HT-29 (cell line): ENCODE results near the gene ADGRL1. TPM values are rescaled to one million over a fixed set of nuclear protein-coding genes. Genes with fewer than 3 reads are reported as not detected.
A peak's percentile ranks its signal among the peaks of the same experiment; 100 is the strongest.
"Not testable (repeated sequence)": the region's sequence is repeated elsewhere in the genome, so short reads cannot be mapped to it uniquely, and the experiment has no call there.

ENCODE experiments used
- DNase-seq: peaks from one replicate; pipeline ENCODE4 v3.0.0-alpha.2; 2015; ENCODE audit warnings: low spot score
- total RNA-seq: library from RNA; depleted of rRNA; stranded (reverse); fragments of >200 nt; shearing (Covaris generic); gene quantifications from 2 replicates; pipeline ENCODE4 v1.2.3, GENCODE V29; 2014

ADGRL1 gene
- total RNA-seq, 1 experiment from 2014 or later = 2.0 TPM

- no peak for DNase-seq
Measured at GRCh38 chr19:14161305-14161704, 44.7 kb downstream of the ADGRL1 start.

GRCh38 chr19:14160017-14160703 lies 45.8 kb downstream of the ADGRL1 start:
- DNase-seq = no peak

GRCh38 chr19:14159059-14159458 lies 46.9 kb downstream of the ADGRL1 start:
- DNase-seq = no peak

GRCh38 chr19:14158276-14159023 lies 47.5 kb downstream of the ADGRL1 start:
- DNase-seq = no peak

GRCh38 chr19:14156971-14157717 lies 48.8 kb downstream of the ADGRL1 start:
- no peak for DNase-seq

GRCh38 chr19:14156122-14156521 lies 49.8 kb downstream of the ADGRL1 start:
- DNase-seq = no peak

GRCh38 chr19:14155371-14155770 lies 50.6 kb downstream of the ADGRL1 start:
- DNase-seq = no peak

GRCh38 chr19:14152713-14153112 lies 53.3 kb downstream of the ADGRL1 start:
- DNase-seq = no peak

GRCh38 chr19:14150770-14151661 lies 55.0 kb downstream of the ADGRL1 start:
- no peak for DNase-seq

- DNase-seq = no peak
Measured at GRCh38 chr19:14150041-14150769, 55.8 kb downstream of the ADGRL1 start.

GRCh38 chr19:14149509-14149994 lies 56.4 kb downstream of the ADGRL1 start:
- no peak for DNase-seq

GRCh38 chr19:14148751-14149410 lies 57.1 kb downstream of the ADGRL1 start:
- DNase-seq = no peak

GRCh38 chr19:14147797-14148605 lies 58.0 kb downstream of the ADGRL1 start:
- peak; percentile 54 for DNase-seq

- no peak for DNase-seq
Measured at GRCh38 chr19:14146789-14147216, 59.2 kb downstream of the ADGRL1 start.

GRCh38 chr19:14146169-14146568 lies 59.8 kb downstream of the ADGRL1 start:
- DNase-seq = not testable (repeated sequence)

GRCh38 chr19:14145381-14145780 lies 60.6 kb downstream of the ADGRL1 start:
- DNase-seq = no peak

GRCh38 chr19:14142262-14143190 lies 63.4 kb downstream of the ADGRL1 start:
- no peak for DNase-seq

GRCh38 chr19:14141041-14141440 lies 64.9 kb downstream of the ADGRL1 start:
- no peak for DNase-seq
